ENCODE measurements around the gene NDRG4.
"Not testable (repeated sequence)": the region's sequence is repeated elsewhere in the genome, so short reads cannot be mapped to it uniquely, and the experiment has no call there.

NDRG4 gene

DNA sequence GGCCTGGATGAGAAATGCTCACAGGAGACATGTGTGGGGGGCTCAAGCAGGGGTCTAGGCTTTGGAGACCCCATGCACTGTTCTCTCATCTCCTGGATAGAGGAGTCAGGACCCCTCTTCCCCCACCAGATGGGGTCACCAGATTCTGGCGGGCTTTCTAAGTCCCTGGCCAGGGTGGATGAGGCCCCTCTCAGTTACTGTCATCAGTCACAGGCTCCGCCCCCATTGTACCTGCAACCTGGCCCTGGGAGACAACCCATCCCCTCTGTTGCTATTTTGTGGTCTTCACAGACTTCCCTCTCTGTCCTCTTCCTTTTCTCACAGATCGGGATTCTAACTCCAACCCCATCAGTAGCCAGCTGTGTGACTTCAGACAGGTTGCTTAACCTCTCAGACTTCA lies 33.5 kb upstream of the NDRG4 start:
- DNase-seq = no peak

DNA sequence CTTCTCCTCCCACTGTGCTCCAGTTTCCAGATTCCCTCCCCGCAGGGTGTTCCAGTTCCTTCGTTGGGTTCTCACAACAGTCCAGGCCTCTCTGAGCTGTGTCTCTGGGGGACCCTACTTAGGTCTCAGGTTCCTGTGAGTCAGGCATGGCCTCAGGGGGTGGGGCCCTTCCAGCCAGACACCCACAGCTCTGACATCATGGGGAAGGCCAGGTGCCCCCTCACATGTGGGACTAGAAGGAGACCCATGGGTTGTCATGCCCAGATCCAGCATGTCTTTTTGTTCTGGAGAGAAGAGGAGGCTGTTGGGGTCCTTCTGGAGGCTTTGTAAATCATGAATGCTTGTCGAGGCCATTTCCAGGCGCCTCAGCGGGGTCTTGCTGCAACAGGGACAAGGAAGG lies 32.0 kb upstream of the NDRG4 start:
- no peak for DNase-seq

DNA sequence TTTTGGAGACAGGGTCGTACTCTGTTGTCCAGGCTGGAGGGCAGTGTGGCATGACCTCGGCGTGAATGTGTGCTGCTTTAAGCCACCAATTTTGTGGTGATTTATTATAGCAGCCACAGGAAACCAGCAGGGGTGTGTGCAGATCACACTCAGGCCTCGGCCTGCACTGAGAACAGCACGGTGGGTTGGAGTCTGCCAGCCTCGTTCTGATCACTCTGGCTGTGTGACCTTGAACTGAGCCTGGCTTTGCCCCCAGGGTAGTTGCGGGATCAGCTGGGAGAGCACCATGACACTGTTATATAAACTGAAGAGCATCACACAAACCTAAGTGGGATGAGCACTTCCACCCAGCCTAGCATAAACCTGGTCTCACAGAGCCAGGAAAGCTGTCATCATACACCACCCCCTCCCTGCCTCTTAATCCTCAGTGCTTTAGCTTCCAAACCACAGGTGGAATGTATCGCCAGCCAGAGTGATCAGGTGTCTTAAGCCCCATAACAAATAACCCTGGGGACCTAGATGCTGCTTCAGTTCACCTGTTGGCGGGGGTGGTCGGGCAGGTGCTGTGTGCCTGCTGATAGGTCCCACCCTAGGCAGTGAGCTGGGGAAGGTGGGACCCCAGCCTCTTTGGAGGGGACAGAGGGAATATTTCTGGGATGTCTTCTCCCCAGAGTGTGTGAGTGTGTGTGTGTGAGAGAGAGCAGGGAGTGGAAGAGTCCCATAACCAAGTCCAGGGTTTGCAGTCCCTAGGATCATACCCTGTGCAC lies 28.6 kb upstream of the NDRG4 start:
- no peak for DNase-seq

DNA sequence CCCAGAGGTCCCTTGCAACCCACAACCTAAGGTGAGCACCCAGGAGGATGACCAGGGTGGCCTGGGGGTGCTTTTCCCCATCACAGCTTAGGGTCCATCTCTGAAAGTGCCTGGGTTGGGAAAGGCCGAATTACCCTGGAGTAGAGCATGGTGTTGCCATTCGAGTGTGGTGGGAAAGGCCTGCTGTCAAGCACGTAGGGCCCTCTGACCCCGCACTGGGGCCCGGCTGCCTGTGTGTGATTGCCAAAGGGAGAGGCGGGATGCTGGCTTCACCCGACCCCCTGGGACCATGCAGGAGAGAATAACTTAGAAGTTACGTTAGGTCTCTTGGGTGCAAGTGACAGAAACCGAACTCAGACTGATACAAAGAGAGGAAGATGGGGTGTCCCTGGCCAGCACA lies 27.7 kb upstream of the NDRG4 start:
- no peak for DNase-seq

DNA sequence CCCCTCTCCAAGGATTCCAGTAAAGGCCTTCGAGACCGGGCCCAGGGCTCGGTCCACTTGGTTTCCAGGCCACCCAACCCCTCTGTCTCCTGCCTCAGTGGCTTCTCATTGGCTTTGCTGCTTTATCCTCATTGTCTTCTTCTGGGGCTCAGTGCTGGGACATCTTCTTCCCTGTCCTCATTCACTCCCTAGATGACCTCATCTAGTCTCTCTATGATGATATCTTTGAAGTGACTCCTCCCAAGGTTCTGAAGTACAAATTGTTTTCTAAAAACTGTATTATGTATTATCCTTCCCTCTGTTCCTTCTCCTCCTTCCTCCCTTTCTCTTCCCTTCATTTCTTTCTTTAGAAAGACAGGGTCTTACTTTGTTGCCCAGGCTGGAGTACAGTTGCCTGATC lies 27.1 kb upstream of the NDRG4 start:
- no peak for DNase-seq

DNA sequence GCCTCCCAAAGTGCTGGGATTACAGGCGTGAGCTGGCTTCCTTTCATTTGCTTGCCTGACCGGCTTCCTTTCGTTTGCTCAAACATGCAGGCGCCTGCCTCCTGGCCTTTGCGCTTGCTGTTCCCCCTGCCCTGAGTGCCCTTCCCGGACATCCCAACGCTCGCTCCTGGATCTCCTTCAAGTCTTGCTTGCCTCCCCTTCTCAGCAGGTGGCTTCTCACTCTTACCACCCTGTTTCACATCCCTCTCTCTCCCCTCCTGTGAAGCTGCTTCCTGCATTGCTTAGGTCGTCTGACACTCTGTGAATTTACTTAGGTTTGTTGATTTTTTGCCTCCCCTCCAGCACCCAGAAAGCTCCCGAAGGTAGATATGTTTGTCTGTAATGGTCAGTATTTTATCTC lies 25.6 kb upstream of the NDRG4 start:
- no peak for DNase-seq

DNA sequence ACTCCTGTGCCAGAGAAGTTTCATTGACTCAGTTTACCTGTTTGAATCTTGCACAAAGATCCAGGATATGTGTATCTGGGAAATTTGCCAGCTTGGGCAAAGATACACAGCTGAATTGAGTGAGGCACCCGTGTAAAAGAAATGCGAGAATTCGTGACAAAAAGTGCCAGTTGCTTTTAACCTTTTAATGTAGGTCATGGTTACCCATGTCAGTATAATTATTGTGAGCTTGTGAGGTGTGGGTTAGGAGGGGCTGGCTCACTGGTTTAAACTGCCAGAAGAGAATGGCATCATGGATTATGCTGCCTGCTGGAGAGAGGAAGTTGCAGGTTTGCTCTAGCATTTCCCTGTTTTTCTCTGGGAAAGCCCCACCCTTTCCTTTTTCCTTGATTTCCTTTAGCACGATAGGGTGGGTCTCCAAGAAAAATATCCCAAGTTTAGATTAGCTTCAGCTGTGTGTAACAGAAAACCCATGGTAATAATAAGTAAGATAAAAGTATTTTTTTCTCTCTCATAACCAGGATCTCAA lies 24.8 kb upstream of the NDRG4 start:
- DNase-seq = no peak

DNA sequence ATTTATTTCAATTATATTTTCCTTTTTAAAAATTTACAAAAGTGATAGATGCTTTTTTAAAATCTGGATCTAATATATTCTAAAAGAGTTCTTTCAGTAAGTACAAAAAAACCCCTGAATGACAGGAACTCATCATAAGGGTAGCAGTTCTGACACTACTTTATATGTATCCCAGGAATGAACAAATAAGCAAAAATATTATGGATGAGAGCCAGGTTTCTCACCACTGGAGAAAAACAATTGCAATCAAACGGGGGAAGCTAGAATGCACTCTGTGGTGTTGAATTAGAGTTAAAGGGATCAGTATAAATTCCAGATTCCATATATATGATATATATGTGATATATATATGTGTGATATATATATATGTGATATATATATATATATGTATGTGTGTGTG lies 23.2 kb upstream of the NDRG4 start:
- DNase-seq = no peak

DNA sequence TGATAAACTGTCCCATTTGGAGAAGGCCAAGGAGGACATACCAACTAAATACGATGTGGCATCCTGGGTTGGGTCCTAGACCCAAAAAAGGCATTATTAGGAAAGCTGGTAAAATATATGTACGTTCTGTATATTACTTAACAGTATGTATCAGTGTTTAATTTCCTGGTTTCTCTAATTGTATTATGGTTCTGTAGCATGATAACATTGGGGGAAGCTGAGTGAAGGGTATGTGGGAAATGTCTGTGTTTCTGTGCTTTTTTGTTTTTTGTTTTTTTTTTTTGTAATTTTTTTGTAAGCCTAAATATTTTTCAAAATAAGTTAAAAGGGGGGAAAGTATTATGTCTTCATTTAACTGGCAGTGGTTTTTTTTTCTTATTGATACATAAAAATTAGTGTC lies 21.5 kb upstream of the NDRG4 start:
- DNase-seq = no peak

DNA sequence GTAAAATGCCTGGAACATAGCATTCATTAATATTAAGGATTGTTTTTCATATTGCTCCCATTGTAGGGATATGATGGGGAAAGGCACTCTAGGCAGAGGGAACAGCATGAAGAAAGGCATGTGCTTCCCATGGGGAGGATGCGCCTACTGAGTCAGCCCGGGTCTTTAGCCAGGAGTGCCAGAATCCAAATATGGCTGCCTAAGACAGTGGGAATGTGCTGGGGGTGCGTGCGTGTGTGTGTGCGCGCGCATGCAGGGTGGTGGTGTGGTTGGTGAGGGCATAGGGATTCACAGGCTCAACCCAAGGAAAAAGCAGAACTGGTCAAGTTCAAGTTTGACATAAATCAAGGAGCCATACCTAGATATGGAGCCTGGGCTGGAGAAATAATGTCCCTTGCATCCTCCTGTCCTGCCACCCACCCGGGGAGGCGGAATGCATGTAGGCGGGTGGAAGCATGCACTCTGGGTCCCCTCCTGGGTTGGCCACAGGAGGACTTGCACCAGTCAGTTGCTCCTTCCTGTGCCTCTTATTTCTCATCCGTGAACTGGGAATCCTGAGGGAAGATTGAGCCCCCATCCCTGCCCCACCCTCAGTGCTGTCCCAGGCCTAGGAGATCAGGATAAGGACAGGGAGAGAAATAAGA lies 18.6 kb upstream of the NDRG4 start:
- DNase-seq = peak in 1 of 2 experiments; percentile 4

DNA sequence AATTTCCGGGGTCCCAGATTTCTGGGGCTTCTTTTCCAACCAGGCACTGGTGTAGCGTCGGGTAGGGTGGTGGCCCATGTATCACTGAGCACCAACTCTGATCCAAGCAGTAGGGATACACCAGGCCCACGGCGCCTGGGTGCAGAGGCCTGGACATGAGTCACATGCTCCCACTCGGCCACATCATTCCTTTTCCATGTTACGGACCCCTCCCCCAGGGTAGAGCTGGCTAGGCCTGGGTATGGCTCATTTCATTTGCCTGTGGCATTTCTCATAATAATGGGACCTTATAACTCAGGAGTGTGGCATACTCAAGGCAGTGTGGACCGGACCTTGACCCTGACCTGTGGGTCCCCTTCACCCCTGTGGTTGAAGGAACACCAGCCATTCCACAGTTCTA lies 18.0 kb upstream of the NDRG4 start:
- no peak for DNase-seq

DNA sequence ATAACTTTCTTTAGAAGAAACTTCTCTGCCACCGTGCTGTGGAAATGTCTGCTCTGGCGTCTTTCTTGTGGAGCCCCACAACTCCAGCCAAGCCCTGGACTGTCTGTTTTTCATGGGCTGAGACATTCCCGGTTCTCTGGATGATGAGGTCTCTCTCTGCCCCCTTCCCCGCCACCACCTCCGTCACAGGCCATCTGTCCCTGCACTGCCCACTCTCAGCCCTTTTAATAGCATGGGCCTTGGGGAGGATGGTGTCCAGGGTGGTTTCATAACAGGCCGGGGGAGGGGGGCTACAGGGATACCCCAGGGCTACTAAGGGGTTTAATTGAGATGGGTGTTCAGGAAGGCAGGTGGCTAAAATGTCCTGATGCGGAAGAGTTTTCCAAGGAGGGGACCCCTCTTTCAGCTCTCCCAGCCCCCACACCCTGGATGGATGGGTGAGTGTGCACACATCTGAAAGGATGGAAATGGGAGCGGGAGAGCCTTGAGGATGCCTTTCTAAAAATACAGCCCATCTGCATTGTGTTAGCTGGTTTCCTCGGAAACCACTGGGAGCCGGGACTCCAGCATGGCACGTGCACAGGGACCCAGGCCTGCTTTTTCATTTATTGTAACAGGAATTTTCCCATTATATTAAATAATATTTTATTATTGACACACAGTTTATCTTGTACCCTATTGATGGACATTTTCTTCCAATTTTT lies 14.6 kb upstream of the NDRG4 start:
- no peak for DNase-seq

DNA sequence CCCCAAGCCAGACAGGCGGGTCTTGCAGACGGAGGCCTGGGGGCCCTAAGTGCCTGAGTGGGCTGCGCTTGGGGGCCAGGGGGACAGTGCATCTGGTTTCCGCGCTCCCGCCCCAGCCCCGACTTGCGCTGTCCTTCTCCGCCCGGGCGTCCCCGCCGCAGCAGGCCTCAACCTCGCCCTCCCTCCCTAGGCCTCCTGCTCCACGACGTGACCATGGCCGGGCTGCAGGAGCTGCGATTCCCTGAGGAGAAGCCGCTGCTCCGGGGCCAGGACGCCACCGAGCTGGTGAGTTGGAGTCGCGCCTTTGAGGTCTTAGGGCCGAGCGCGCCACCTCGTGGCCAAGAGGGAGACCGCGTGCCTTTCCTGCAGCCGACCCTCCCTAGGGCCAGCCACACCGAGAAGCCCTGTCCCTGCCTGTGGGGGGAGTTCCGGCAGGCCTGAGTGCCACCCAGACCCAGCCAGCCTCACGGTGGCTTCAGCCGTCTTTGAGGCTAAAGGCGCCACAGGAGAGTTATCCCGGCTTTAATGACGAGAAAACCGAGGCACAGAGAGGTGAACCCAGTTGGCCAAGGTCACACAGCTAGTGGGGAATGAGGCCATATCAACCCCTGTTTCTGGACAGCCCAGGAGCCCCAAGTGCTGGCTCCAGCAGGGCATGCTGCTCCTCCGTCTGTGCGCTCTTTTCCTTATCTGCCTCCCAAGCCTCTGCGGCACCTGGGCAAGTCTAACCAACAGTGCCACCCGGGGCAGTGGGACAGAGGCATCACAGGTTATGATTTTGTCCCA lies 12.2 kb upstream of the NDRG4 start:
- peak; percentile 84 to 85 for DNase-seq

DNA sequence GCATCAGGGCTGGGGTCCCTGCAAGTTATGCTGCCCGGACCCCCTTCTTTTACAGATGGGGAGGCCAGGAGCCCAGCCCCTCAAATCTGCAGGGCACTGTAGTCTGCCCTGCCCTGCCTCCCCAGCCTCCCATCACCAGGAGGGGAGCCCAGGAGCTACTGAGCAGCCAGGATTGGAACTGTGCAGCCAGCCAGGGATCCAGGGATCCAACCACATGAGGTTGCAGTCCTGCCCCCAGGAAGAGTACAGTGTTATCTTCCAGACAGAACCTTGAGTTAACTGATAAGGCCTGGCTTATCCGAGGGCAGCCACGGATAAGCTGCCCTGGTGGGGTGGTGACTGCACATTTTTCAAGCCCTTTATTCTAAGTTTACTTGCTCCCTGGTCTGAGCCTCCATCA lies 11.4 kb upstream of the NDRG4 start:
- DNase-seq = no peak

DNA sequence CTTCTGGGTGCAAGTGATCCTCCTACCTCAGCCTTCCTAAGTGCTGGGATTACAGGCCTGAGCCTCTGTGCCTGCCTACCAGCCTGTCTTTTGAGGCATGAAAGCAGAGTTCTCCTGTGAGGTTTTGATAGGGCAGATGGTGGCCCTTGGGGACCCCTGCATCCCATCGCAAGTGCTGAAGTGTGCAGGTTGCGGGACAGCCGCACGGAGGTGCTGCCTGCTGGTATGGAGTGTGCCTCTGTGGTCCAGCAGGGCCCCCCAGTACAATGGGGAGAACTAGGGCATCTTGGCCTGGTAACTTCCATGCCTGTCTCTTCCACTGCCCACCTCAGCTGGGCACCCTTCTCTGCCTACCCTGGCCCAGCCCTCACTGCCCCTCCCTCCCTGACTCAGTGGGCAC lies 9.9 kb upstream of the NDRG4 start:
- DNase-seq = no peak

DNA sequence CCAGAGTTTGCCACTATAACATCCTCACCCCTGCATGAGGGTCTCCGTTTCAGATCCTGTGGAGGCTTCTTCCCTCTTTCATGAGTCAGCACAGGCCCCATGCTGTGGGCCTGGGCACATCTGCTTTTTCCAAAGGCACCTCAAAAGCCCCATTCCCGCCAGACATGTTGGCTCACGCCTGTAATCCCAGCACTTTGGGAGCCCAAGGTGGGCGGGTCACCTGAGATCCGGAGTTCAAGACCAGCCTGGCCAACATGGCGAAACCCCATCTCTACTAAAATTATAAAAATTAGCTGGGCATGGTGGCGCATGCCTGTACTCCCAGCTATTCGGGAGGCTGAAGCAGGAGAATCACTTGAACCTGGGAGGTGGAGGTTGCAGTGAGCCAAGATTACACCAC lies 9.4 kb upstream of the NDRG4 start:
- DNase-seq = not testable (repeated sequence)

DNA sequence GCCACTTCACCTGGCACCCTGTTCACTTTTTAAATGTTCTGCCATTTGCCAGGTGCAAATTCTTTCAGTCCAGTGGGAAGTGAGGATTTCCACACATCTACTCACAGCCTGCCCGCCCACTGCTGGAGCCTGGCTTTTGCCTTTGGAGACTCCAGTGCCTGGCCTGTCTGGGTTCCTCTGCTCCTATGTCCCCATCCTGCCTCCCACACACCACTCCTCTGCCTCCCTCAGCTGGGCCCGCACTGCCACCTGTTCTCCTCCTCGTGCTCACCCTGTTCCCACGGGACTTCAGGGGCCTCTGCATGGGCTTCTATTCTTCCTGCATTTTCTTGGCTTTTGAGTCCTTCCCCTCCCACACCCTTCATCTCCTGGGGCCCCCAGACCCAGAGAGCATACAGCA lies 7.9 kb upstream of the NDRG4 start:
- no peak for DNase-seq

DNA sequence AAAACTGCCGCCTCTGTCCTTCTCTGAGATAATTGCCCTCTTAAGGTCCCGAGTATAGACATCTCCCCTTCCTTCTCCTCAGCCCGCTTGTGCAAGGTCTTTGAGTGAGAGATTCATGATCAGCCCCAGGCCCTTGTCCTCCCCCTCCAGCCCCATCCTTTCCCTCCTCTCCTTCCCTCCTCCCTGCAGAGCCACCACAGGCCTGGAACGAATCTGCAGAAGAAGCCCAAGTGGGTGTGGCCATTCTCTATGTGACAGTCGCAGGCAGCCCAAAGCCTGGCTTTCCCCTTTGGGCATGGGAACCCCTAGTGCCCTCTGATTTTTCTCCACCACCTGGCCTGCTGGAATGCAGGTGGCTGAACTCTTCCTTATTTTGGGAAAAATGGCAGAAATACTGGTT lies 7.2 kb upstream of the NDRG4 start:
- DNase-seq = no peak

DNA sequence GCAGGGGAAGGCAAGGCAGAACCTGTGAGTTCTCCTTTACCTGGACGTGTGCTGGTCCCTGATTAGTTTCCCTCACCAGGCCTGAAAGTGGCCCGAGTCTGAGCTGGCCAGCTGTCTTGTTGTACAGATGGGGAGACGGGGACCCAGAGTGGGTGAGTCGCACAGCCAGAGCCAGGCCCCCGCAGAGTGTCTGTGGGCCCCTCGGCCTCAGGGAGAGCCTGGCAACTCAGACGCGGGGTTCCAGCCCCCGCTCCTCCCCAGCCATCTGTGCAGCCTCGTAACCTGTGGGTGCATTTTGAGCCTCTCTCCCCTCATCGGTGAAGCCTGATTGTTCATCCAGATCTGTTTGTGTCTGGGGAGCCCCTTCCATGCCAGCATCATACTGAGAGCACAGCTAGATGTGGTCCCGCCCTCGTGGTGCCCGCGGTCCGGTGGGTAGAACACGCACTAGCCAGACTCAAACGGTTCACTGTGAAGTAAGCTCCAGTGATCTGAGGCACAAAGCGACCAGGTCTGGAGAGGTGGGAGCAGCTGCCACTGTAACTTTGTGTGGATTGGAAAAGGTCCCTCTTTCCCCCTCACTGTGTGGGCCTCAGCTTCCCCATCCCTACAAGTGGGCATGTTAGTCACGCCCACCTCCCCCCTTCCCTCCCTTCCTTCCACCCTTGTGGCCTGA lies 6.0 kb upstream of the NDRG4 start:
- no peak for DNase-seq

DNA sequence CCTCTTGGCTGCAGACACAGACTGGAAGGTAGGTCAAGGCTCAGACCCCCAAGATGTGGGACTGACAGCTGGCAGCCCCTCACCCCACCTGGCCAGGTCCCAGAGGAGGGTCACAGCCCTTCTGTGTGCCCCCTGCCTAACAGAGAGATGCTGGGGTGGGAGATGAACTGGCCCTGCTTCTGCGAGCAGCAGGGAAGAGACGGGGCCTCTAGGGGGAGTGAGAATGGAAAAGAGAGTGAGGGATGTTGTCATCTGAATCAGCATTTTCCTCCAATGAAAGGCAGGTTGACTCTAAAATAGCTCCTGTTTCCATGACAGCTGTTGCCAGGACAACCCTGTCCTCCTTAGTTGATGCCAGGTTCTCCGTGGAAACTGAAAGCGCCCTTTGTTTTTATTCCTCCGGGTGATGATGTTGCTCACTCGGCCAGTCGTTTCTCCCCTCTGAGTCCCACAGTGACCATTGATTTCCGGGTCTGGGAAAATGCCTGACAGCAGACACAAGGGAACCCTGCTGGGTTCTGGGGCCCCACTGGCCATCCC lies 4.9 kb upstream of the NDRG4 start:
- DNase-seq = peak; percentile 72 to 77

DNA sequence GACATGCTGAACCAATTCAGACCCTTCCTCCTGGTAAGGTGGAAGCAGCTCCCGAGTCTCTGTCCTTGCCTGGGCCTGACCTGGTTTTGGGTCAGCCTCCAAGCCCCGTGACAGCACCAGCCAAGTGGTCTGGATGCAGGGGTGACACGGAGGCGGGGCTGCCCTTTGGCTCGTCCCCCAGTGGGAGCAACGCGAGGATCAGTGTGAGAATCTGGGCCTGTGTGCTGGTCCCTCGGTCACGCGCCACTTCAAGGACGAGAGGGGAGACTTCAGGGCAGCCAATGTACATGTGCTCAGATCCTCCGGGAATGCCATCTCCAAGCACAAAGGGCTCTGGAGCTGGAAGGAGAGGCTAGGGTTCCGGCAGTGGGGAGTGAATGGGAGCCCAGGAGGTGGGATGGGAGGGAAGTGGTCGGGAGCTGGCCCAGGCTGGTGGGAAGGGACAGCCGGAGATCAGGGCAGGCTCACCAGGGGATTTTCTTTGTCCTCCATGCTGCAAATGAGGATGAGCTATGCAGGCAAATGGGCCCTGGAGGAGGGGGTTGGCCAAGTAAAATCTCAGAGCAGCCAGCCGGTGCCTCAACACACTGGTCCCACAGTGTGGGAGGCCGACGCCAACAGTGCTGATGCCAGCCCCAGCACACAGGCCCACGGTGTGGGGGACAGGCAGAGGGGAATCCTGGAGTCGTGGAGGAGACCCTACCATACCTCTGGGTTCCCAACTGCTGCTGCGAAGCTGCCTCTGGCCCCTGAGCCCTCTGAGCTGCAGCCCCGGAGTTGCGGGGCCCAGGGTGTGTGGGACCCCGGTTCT lies 4.2 kb upstream of the NDRG4 start:
- no peak for DNase-seq
